HTR-8/SVneo (cell line): Measurements from ENCODE around the gene CPNE5.

Experiments used
- DNase-seq: peaks from one replicate; pipeline ENCODE4 v3.0.0; 2011; ENCODE audit warnings: low spot score, mixed read lengths; ENCODE audit not compliant: insufficient read length
- FAIRE-seq: peaks from 2 replicates; lab custom pipeline; 2011; peaks lifted over from hg19 to GRCh38; lab: Jason Lieb, UNC

CPNE5 gene

DNA sequence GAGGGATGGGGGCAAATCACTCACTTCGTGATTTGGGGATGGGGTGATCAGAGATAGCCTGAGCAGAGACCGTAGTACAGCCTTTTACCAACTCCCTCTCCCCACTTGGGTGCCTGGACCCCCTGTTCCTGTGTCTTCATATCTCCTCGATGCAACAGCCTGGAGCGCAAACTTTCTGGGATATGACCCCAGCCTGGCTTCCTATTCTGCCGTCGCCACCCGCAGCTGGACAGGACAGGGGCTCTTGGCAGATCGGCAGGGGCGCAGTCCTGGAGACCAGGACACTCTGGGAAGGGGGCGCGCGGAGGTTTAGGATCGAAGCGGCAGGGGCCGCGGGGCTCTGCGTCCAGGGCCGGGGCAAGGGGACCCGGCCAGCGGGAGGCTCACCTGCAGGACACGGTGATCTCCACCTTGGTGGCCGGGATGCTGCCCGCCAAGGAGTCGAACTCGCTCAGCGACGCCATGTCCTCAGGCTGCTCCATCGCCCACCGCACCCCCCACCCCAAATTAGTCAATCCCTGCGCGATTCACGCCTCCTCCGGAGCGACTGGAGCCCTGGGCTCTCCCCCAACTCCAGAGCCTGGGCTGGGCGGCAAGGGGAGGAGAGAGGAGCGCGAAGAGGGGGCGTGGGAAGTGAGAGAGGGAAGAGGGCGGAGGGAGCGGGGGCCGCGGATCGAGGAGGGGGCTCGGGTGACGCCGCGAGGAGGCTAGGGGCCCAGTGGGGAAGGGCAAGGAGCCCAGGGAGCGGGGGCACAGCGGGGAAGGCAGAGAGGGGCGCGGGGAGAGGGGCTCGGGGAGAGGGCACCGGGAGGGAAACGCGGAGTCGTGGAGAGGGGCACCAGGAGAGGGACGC, at the start of gene CPNE5:
CPNE5 (minus strand) TSS at position 549 of the 853 bp plus-strand sequence; CDS start at position 482, 67 bp downstream.
- DNase-seq (no peak), FAIRE-seq (no peak)

DNA sequence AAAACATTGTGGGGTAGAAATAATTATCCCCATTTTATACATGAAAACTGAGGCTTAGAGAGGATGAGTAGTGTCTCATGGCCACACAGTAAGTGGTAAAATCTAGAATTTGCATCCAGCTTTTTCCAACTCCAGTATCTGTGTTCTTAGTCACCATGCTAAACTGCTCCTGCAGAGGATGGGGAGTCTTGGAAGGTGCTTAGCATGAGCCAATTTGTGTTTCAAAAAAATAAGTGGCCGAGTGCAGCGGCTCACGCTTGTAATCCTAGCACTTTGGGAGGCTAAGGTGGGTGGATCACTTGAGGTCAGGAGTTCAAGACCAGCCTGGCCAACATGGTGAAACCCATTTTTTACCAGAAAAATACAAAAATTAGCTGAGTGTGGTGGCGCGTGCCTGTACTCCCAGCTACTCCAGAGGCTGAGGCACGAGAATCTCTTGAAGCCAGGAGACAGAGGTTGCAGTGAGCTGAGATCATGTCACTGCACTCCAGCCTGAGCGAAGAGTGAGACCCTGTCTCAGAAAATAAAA, 48.9 kb upstream of the CPNE5 start:
- no peak for FAIRE-seq
- DNase-seq = no peak

- FAIRE-seq = no peak
- no peak for DNase-seq
Measured at GRCh38 chr6:36886950-36887618, 47.8 kb upstream of the CPNE5 start.

DNA sequence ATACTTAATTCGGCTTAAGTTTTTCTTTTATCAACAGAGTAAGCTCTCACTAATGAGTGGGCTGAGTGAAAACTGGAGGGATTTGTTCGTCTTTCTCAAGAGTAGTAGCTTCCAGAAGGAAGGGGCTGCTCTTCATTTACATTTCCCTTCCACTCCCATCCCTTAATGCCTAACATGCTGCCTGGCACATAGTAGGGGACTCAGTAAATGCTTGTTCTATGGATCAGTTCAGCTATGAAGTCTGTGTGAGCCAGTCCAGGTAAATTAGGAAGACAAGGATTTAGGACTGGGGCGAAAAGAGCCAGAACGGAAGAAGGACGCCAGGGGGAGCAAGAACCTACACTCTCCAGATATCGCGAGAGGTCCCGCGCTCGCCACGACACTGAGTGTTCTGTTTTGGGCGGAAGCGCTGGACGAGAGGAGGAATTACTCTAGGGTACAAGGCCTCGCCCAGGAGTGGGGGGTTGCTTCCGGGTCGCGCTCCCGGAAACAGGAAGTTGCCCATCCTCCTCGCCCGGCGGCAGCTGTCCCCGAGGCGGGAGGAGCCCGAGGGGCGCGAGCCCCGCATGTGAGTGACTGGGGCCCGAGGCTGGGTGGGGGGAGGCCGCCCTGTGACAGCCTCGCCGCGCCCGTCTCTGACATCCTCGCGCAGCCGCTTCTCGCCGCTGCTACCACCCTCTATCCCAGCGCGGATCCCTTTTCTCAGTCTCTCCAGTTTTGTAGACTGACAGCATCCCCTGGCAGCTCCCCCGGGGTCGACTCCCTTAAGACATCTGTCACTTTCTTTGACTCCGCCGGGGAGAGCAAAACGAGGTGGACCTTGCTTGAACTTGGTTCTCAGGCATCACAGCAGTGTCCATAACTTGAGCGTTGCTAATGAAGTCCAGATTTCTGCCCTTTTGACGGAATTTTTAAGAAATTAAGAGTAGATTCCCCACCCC, 46.5 kb upstream of the CPNE5 start, which contains the start of gene C6orf89:
C6orf89 (plus strand) TSS at position 492 of the 941 bp plus-strand sequence. CDS start 13,493 bp downstream, outside the sequence.
- FAIRE-seq = peak; percentile 85
- DNase-seq = peak; percentile 94

DNA sequence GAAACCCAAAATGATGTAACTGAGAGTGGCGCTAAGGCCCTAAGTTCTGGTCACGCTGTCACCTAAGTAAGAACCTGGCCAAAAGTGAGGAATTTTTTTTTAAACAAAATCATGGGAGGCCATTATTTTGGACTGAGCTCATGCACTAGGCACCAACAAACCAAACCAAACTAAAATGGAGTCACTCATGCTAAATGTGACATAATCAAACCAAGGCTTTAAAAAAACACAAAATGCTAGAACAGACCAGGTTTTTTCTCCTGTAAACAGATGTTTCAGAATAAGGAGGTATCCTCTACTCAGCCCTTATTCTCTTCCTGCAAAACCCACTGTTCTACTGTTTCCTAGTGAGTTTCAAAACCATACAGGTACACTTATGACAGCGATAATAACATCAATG, 45.4 kb upstream of the CPNE5 start:
- FAIRE-seq = no peak
- DNase-seq = no peak

GRCh38 chr6:36875250-36875633, 36.0 kb upstream of the CPNE5 start:
- no peak for FAIRE-seq
- no peak for DNase-seq

DNA sequence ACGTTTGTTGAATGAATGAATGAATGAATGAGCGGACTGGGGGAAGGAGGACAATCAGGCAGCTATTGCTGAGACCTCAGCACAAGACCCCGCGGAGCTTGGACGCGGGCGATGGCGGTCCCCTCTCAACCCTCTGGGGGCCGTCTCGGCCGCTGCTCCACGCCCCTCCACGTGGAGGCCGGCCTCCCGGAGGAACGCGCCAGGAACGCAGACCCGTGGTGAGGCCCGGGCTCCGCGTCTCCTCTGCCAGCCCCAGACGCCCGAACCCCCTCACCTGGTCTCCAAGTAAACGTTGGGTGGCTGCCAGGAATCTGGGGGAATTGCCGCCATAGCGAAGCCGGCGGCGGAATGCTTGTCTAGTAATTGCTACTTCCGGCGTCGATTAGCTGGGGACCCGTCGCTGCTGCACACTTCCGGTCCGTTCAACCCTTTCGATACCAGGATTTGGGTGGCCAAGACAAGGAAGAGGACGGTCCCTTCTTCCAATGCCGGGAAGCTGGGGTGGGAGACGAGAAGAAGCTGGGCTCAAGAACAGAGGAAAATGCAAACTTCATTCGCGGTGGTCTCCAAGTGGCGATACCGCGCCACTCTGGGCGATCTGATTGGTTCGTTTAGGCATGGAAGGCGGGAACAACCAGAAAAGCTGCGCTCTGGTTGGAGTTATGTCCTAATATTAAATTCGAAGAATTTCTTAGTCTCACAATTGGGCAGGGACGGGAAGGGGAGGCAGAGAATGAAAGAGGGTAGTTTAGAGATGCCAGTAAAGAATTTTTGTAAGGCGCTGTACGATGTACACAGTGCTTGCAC, 35.4 kb upstream of the CPNE5 start, which contains the start of gene PPIL1:
PPIL1 (minus strand) TSS at position 361 of the 807 bp plus-strand sequence; CDS start at position 330, 31 bp downstream.
- FAIRE-seq = peak; percentile 92
- DNase-seq = peak; percentile 93

DNA sequence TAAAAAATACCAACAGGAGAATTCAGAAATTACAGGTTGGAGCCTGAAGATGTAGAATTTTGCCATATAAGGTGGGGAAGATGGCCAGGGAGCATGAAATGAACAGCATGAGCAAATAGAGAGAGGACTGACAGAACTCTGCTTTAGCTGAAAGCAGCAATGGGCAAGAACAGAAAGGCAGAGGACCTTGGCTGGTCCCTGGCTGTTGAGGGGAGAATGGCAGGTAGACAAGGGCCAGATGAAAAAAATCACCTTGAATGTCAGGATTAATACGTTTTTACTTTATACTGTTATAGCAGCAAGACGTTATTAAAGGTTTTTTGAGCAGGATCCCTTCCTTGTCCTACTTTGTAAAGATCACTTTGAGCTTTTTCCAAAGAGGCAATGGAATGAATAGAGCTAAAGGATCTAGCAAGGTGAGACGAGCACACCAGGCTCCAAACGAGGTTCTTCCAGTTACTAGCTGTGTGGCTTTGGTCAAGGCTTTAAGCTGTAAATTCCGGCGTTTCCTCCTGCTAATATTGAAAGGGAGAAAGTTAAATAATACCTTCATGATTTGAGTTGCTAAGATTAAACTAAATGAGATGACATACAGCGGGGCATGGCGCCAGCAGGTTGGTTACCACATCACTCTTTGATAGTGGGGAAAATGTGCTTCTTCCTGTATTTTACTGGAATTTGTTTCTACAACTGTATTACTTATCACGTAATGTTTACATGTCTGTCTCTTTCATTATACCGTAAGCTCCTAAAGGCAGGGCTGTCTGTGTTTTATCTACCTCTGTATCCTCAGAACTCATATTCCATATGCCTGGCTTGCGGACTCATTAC, 34.6 kb upstream of the CPNE5 start:
- no peak for FAIRE-seq
- DNase-seq = no peak

- FAIRE-seq (no peak), DNase-seq (no peak)
Measured at GRCh38 chr6:36873115-36873514, 33.9 kb upstream of the CPNE5 start.

DNA sequence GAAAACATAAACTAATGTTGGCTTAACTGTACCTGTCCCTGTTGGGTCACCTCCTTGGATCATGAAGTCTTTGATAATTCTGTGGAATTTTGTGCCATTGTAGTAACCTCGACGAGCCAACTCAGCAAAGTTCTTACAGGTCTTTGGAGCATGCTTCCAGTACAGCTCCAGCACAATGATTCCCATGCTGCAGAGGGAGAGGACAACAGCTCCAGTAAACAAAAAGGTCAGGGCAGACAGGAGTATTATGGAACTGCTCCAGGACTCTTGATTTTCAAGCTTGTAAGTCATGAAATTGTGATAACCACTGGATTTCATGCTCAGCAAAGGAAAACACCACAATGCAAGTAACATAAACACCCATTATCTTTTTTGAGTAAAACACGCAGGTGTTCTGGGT, 32.4 kb upstream of the CPNE5 start:
- FAIRE-seq (no peak), DNase-seq (no peak)

DNA sequence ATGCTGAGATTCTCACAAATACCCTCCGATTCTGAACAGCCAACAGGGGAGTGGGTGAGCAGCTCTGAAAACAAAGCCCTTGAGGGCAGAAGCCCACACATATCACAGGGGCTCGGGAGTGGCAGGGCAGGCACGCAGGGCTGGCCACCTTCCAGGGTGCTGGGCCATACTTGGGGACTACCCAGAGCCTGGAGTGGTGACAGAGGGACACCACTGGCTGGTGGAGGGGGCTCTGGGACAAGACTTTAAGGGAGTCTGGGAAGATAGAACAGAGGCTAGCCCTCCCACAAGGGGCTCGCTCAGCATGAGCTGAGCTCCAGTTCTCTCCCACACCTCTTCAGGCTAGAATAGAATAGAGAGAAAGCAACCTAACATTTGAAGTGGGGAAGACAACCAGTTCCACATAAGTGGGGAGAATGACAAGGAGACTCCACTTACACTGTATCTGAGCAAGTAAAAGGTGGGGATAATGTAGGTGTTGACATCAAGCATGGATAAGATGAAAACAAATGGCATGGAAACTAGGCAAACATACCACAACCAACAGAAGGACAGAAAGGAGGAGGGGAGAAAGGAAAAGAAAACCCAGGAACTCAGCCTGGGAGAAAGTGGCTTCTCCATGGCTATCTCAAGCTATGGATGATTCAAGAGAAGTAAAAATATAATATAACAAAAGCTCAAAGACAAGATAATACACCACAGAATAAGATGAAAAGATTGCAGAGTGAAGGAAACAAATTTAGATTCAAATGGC, 28.4 kb upstream of the CPNE5 start:
- FAIRE-seq = no peak
- no peak for DNase-seq

DNA sequence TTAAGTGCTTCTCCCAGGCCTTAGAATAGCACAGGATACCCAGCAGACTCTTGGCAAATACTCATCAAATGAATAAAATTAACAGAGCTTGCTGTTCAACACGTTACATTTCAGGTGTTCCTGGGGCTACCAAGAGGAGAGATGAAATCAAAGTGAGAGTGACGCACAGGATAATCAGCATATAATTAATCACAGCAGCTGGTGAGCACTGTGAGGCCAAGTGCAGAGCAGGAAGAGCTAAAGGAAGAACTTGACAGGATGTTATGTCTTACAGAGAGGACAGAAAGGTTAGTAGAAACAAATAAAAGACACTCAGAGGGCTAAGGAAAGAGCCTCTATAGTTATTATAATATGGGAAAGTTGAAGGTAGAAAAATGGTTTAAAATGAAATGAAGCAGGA, 26.6 kb upstream of the CPNE5 start:
- FAIRE-seq = no peak

DNA sequence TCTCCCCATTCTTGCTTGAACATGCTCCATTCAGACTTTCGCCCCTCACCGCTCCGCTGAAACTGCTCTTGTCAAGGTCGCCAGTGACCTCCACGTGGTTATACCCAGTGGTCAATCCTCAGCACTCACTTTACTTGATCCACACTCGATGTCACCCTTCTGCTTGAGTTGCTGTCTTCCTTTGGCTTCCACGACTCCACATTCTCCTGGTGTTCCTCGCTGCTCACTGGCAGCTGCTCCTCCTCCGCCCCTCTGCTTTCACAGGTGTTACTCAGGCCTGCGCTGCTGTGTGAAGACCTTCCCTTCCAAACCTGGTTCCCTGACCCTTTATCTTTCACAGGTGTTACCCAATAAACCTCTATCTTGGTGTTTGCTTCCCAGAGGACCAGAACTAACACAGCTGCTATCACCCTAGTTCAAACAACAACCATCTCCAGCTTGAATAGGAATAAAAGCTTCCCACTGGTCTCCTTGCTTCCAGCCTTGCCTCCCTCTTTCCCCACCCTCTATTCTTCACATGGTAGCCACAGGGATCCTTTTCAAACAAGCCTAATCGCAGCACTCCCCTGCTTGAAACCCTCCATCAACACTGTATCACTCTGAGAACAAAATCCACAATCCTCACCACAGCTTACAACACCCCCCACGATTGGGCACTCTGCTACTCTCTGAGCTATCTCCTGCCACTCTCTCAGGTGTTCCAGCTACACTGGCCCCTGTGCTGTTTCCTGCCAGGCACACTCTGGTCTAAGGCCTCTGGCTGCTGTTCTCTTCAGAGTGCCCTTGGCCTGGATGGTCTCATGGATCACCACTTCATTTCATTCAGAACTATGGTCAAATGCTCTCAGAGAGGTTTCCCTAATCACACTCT, 24.7 kb upstream of the CPNE5 start:
- no peak for DNase-seq
- FAIRE-seq = no peak

More for the DNA sequence above, 26.6 kb upstream of the CPNE5 start:
- DNase-seq = no peak

DNA sequence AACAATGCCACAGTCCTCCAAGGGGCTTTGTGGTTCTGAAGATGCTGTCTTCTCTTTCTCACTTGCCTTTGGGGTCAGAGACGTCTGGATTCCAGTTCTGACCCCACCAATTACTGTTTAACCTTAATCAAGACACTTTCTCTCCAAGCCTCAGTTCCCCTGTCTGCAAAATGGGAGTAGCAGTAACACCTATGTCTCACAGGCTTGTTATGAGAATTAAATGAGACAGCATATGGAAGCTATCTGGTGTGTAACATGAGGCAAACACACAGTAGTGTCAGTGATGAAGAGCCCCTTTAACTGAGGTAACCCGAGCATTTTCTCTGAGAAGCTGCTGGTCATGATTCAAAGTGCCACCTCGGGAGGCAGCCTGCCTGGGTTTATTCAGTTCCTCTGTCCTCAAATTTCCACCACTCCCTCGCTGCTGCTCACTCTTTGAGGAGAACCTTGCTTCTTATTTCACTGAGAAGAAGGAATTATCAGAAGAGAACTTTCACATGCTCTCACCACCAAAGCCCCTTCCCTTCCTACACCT, 23.7 kb upstream of the CPNE5 start:
- FAIRE-seq = no peak
- no peak for DNase-seq

GRCh38 chr6:36862164-36862847, 23.1 kb upstream of the CPNE5 start:
- DNase-seq (no peak), FAIRE-seq (no peak)

DNA sequence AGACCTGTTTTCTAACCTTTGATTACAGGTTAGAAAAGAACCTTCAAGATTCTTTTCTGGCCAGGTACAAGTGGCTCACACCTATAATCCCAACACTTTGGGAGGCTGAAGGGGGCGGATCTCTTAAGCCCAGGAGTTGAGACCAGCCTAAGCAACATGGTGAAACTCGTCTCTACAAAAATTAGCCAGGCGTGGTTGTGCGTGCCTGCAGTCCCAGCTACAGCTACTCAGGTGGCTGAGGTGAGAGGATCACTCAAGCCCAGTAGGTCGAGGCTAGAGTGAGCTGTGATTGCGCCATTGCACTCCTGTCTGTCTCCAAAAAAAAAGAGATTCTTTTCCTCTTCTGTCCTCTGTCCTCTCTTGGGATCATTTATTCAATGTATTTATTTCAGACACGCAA, 20.9 kb upstream of the CPNE5 start:
- FAIRE-seq (no peak), DNase-seq (no peak)
